ENCODE data around the gene LILRA5.
"Not testable (repeated sequence)": the region's sequence is repeated elsewhere in the genome, so short reads cannot be mapped to it uniquely, and the experiment has no call there.

The LILRA5 gene

GRCh38 chr19:54298357-54299125, 14.4 kb downstream of the LILRA5 start:
- Histone ChIP-seq H3K4me1 (ENCODE audit: control insufficient read depth in 1 of 2, insufficient read depth in 2 of 2, low read length in 2 of 2) (no peaks in the 10 kb centered on the region), H3K14ac (ENCODE audit: low read length) (no peak overlapping the region), H4K91ac (ENCODE audit: low read depth, low read length) (no peak overlapping the region), H2BK12ac (ENCODE audit: low read length) (no peak overlapping the region), H2BK120ac (ENCODE audit: insufficient read depth, low read length, poor library complexity) (no peak overlapping the region), H3K9ac (ENCODE audit: low read length) (no peak overlapping the region), H3K4me3 (ENCODE audit: low read depth, low read length) (peak overlapping the region; percentile 17), H2AFZ (ENCODE audit: insufficient read depth, low read length, poor library complexity) (no peak overlapping the region), H3K79me2 (ENCODE audit: control insufficient read depth, insufficient read depth, low read length, poor library complexity) (no peaks in the 10 kb centered on the region), H3K36me3 (ENCODE audit: control insufficient read depth in 1 of 2, insufficient read depth in 2 of 2, low read length in 2 of 2) (no peaks in the 10 kb centered on the region), H4K12ac (ENCODE audit: low read depth, low read length) (no peak overlapping the region), H3K27ac (ENCODE audit: low read depth, low read length) (no peak overlapping the region), H3K4me2 (ENCODE audit: low read length) (no peak overlapping the region), H3K27me3 (ENCODE audit: insufficient read depth, low read length) (peaks cover 4% of the 10 kb centered on the region), H4K8ac (ENCODE audit: low read depth, low read length) (no peak overlapping the region), H3K23ac (ENCODE audit: low read length) (no peak overlapping the region), H3K9me3 (ENCODE audit: insufficient read depth, low read depth, low read length) (peaks cover 6% of the 10 kb centered on the region), H2AK5ac (ENCODE audit: low read length) (no peak overlapping the region), H3K79me1 (ENCODE audit: low read length) (no peaks in the 10 kb centered on the region), H3K4ac (ENCODE audit: low read depth, low read length) (no peak overlapping the region), H2BK5ac (ENCODE audit: low read depth, low read length, poor library complexity) (no peak overlapping the region), H3K18ac (ENCODE audit: low read length) (no peak overlapping the region)
- DNase-seq, result no peak
- WGBS (ENCODE audit: extremely low coverage, insufficient coverage, insufficient read length), result no CpG with 5 or more reads among the region's 4 CpGs

- Histone ChIP-seq H3K79me2 (ENCODE audit: control insufficient read depth, insufficient read depth, low read length, poor library complexity) (no peaks in the 10 kb centered on the region), H2AK5ac (ENCODE audit: low read length) (no peak overlapping the region), H3K23ac (ENCODE audit: low read length) (no peak overlapping the region), H3K4me3 (ENCODE audit: low read depth, low read length) (no peak overlapping the region), H3K4me2 (ENCODE audit: low read length) (no peak overlapping the region), H2BK5ac (ENCODE audit: low read depth, low read length, poor library complexity) (no peak overlapping the region), H3K36me3 (ENCODE audit: control insufficient read depth in 1 of 2, insufficient read depth in 2 of 2, low read length in 2 of 2) (no peaks in the 10 kb centered on the region), H3K9me3 (ENCODE audit: insufficient read depth, low read depth, low read length) (peaks cover 6% of the 10 kb centered on the region), H4K8ac (ENCODE audit: low read depth, low read length) (no peak overlapping the region), H3K27me3 (ENCODE audit: insufficient read depth, low read length) (peaks cover 4% of the 10 kb centered on the region), H4K91ac (ENCODE audit: low read depth, low read length) (no peak overlapping the region), H3K27ac (ENCODE audit: low read depth, low read length) (no peak overlapping the region), H3K79me1 (ENCODE audit: low read length) (no peaks in the 10 kb centered on the region), H4K12ac (ENCODE audit: low read depth, low read length) (no peak overlapping the region), H3K9ac (ENCODE audit: low read length) (no peak overlapping the region), H3K4me1 (ENCODE audit: control insufficient read depth in 1 of 2, insufficient read depth in 2 of 2, low read length in 2 of 2) (no peaks in the 10 kb centered on the region), H2BK120ac (ENCODE audit: insufficient read depth, low read length, poor library complexity) (no peak overlapping the region), H3K14ac (ENCODE audit: low read length) (no peak overlapping the region), H3K18ac (ENCODE audit: low read length) (no peak overlapping the region), H3K4ac (ENCODE audit: low read depth, low read length) (no peak overlapping the region), H2AFZ (ENCODE audit: insufficient read depth, low read length, poor library complexity) (no peak overlapping the region), H2BK12ac (ENCODE audit: low read length) (no peak overlapping the region)
- WGBS (ENCODE audit: extremely low coverage, insufficient coverage, insufficient read length), result no CpG with 5 or more reads among the region's 7 CpGs
- no peak for DNase-seq
These were observed 15.1 kb downstream of the LILRA5 start for GRCh38 chr19:54297759-54298305.

DNA sequence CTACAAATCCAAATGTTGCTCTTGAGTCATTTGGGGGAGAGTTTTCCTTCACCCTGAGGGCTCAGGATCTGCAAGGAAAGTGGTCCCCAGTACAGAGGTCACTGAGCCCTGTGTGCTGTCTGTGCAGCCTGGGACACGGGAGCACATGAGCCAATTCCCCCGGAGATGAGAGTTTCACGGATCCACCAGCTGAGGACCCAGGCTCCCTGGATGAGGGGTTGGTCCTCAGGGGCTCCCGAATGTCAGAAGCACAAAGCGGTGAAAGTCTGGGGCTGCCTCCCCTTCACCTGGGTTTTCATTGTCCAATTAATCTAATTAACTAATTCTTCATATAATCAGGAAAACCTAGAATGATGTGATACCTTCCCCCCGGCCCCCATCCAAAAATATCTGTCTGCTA, 18.4 kb downstream of the LILRA5 start:
- H3K9ac ChIP-seq (ENCODE audit: low read length), result no peak overlapping the region
- H2AFZ ChIP-seq (ENCODE audit: insufficient read depth, low read length, poor library complexity), result no peak overlapping the region
- no peaks in the 10 kb centered on the region for H3K79me2 ChIP-seq (ENCODE audit: control insufficient read depth, insufficient read depth, low read length, poor library complexity)
- H3K23ac ChIP-seq (ENCODE audit: low read length), result no peak overlapping the region
- H3K27me3 ChIP-seq (ENCODE audit: insufficient read depth, low read length), result peaks cover 4% of the 10 kb centered on the region
- H3K27ac ChIP-seq (ENCODE audit: low read depth, low read length), result no peak overlapping the region
- no peak overlapping the region for H2BK12ac ChIP-seq (ENCODE audit: low read length)
- WGBS (ENCODE audit: extremely low coverage, insufficient coverage, insufficient read length), result no CpG with 5 or more reads among the region's 6 CpGs
- H3K36me3 ChIP-seq (ENCODE audit: control insufficient read depth in 1 of 2, insufficient read depth in 2 of 2, low read length in 2 of 2), result no peaks in the 10 kb centered on the region
- no peak overlapping the region for H4K8ac ChIP-seq (ENCODE audit: low read depth, low read length)
- peaks cover 6% of the 10 kb centered on the region for H3K9me3 ChIP-seq (ENCODE audit: insufficient read depth, low read depth, low read length)
- H3K4me1 ChIP-seq (ENCODE audit: control insufficient read depth in 1 of 2, insufficient read depth in 2 of 2, low read length in 2 of 2), result no peaks in the 10 kb centered on the region
- H3K4me2 ChIP-seq (ENCODE audit: low read length), result no peak overlapping the region
- H4K91ac ChIP-seq (ENCODE audit: low read depth, low read length), result no peak overlapping the region
- H2BK5ac ChIP-seq (ENCODE audit: low read depth, low read length, poor library complexity), result no peak overlapping the region
- H2BK120ac ChIP-seq (ENCODE audit: insufficient read depth, low read length, poor library complexity), result no peak overlapping the region
- no peak for DNase-seq
- H2AK5ac ChIP-seq (ENCODE audit: low read length), result no peak overlapping the region
- no peak overlapping the region for H4K12ac ChIP-seq (ENCODE audit: low read depth, low read length)
- no peak overlapping the region for H3K14ac ChIP-seq (ENCODE audit: low read length)
- H3K4ac ChIP-seq (ENCODE audit: low read depth, low read length), result no peak overlapping the region
- H3K18ac ChIP-seq (ENCODE audit: low read length), result no peak overlapping the region
- no peaks in the 10 kb centered on the region for H3K79me1 ChIP-seq (ENCODE audit: low read length)
- no peak overlapping the region for H3K4me3 ChIP-seq (ENCODE audit: low read depth, low read length)

GRCh38 chr19:54289160-54289559, 23.8 kb downstream of the LILRA5 start:
- not testable (repeated sequence) for H3K27me3 ChIP-seq (ENCODE audit: insufficient read depth, low read length); H3K4ac ChIP-seq (ENCODE audit: low read depth, low read length); DNase-seq; H2AFZ ChIP-seq (ENCODE audit: insufficient read depth, low read length, poor library complexity); H3K9me3 ChIP-seq (ENCODE audit: insufficient read depth, low read depth, low read length); H2AK5ac ChIP-seq (ENCODE audit: low read length); H3K4me1 ChIP-seq (ENCODE audit: control insufficient read depth in 1 of 2, insufficient read depth in 2 of 2, low read length in 2 of 2); H2BK5ac ChIP-seq (ENCODE audit: low read depth, low read length, poor library complexity); H4K91ac ChIP-seq (ENCODE audit: low read depth, low read length); H3K9ac ChIP-seq (ENCODE audit: low read length); H4K8ac ChIP-seq (ENCODE audit: low read depth, low read length); H4K12ac ChIP-seq (ENCODE audit: low read depth, low read length); H3K4me2 ChIP-seq (ENCODE audit: low read length); H3K23ac ChIP-seq (ENCODE audit: low read length); H3K79me2 ChIP-seq (ENCODE audit: control insufficient read depth, insufficient read depth, low read length, poor library complexity); H3K4me3 ChIP-seq (ENCODE audit: low read depth, low read length); H3K79me1 ChIP-seq (ENCODE audit: low read length); H2BK120ac ChIP-seq (ENCODE audit: insufficient read depth, low read length, poor library complexity); H3K27ac ChIP-seq (ENCODE audit: low read depth, low read length); H3K18ac ChIP-seq (ENCODE audit: low read length); H3K14ac ChIP-seq (ENCODE audit: low read length); H3K36me3 ChIP-seq (ENCODE audit: control insufficient read depth in 1 of 2, insufficient read depth in 2 of 2, low read length in 2 of 2); H2BK12ac ChIP-seq (ENCODE audit: low read length)
- no CpG with 5 or more reads among the region's 8 CpGs for WGBS (ENCODE audit: extremely low coverage, insufficient coverage, insufficient read length)
